Stomach smooth muscle (tissue), 2 donors: ENCODE measurements around the gene ZNF175.
"Not testable (repeated sequence)": the region's sequence is repeated elsewhere in the genome, so short reads cannot be mapped to it uniquely, and the experiment has no call there.

Source experiments
- H3K27ac ChIP-seq: one replicate; pipeline ENCODE4 v1.7.0; 2013; ENCODE audit warnings: mild to moderate bottlenecking, low read length, inconsistent platforms
- H3K27me3 ChIP-seq, 2 donors: one replicate each; pipeline ENCODE4 v1.7.0; 2013; ENCODE audit warnings: low read length in 2 of 2; ENCODE audit not compliant: insufficient read depth in 2 of 2, control insufficient read depth in 1 of 2
- H3K36me3 ChIP-seq, 2 donors: one replicate each; pipeline ENCODE4 v1.7.0; 2013; ENCODE audit warnings: low read length in 2 of 2; ENCODE audit not compliant: control insufficient read depth in 2 of 2, insufficient read depth in 2 of 2
- H3K4me1 ChIP-seq: one replicate; pipeline ENCODE4 v1.7.0; 2013; ENCODE audit warnings: low read length; ENCODE audit not compliant: control insufficient read depth, insufficient read depth
- H3K4me3 ChIP-seq, 2 donors: one replicate each; pipeline ENCODE4 v1.7.0; 2013; ENCODE audit warnings: low read length in 2 of 2
- H3K9ac ChIP-seq, 2 donors: one replicate each; pipeline ENCODE4 v1.7.0; 2013; ENCODE audit warnings: low read length in 2 of 2, mild to moderate bottlenecking in 1 of 2
- H3K9me3 ChIP-seq, 2 donors: one replicate each; pipeline ENCODE4 v1.7.0; 2013; ENCODE audit warnings: low read length in 2 of 2; ENCODE audit not compliant: control insufficient read depth in 2 of 2
- donor health status: healthy.
- donor health status: Pancreatic carcinoma.

ZNF175 gene

DNA sequence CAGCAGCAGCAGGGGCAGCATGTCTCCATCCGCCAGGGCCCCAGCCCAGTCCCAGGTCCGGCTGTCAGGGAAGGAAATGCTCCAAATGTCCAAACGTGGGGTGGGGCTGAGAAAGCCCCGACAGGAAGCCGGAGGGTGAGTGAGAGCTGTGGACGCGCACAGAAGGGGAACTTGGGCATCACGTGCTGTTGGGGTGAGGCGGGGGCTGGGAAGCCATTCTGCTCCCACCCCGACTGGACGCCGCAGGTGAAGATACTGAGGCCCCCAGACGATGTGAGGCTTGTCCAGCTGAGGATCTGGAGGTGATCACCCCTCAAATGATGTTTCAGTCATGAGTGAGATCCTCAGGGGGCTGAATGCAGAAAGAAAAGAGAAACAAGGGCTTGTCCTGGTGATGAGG, 59.2 kb downstream of the ZNF175 start, which contains the start of gene SIGLEC5:
Gene SIGLEC5 (minus strand): TSS at position 87 of the 400 bp plus-strand sequence. CDS start 66 bp downstream, at position 21.
- H3K36me3 ChIP-seq, H3K27me3 ChIP-seq, H3K4me1 ChIP-seq, H3K9me3 ChIP-seq, H3K4me3 ChIP-seq, H3K27ac ChIP-seq, H3K9ac ChIP-seq: not testable (repeated sequence)

DNA sequence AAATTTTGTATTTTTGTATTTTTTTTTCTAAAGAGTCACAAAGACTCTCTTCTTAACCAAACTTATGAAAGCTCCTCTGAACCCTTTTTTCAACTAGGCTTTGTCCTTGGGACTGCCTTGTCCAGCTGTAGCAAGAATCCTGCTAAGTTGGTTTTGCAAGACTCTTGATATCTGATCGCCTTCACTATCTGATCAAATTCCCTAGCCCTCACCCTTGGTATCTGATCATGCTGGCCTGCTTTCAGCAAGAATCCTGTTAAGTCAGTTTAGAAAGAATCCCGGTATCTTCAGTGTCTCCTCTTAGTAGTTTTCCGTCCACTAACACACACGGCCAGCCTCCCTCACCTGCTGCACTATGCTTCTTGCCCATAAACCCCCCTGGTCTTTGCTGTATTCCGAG, 61.0 kb downstream of the ZNF175 start:
- Histone ChIP-seq H3K36me3 (no peaks in the 10 kb centered on the region), H3K27ac (no peak overlapping the region), H3K9ac (no peak overlapping the region), H3K4me3 (no peak overlapping the region), H3K4me1 (no peaks in the 10 kb centered on the region), H3K27me3 (peaks cover 0 to 2% of the 10 kb centered on the region in 2 donors), H3K9me3 (peaks cover 0 to 6% of the 10 kb centered on the region in 2 donors)

DNA sequence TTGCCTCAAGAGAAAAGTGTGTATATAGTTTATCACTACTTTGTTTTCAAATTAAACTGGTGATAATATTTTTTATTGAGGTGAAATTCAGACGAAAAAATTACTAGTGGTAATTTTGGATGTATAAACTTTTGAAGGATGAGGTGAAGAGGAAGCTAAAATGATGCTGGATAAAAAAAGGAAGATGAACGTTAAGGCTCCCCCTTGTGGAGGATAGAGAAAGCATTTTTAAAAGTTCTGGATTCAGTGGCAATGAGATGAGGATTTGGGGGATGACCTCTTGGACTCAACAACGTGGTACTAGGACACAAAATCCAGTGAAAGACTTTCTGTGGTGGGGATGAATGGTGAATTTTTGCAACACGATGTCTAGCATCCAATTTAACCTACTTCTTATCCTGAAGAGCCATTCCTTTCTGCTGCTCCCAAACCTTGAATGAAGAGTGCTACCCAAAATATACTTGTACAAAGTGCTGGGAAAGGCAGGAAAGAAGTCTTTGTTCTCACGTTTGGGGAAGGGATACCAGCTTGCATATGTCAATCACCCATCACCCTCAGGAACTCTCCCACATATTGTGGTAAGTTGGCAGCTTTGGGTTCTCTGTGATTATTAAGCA, 66.4 kb downstream of the ZNF175 start:
- Histone ChIP-seq H3K4me3 (no peak overlapping the region), H3K9me3 (peaks cover 0 to 6% of the 10 kb centered on the region in 2 donors), H3K36me3 (no peaks in the 10 kb centered on the region), H3K27me3 (no peaks in the 10 kb centered on the region), H3K27ac (no peak overlapping the region), H3K9ac (no peak overlapping the region), H3K4me1 (no peaks in the 10 kb centered on the region)

DNA sequence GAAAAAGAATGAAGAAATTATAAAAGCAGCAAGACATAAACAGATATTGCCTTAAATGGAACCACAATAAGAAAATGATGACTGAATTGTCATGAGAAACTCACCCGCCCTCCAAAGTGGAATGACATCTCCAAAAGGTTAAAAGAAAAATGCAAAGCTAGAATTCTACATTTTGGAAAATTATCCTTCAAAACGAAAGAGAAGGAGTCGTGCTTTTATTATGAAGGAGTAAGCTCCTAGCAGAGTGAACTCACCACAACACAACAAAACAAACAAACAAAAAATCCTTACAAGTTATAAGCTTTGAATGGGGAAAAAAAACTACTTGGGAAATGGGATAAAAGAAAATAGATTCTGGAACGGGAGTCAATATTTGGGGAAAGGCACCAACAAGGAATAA, 68.8 kb downstream of the ZNF175 start:
- Histone ChIP-seq H3K27me3 (no peaks in the 10 kb centered on the region), H3K36me3 (no peaks in the 10 kb centered on the region), H3K4me1 (no peaks in the 10 kb centered on the region), H3K4me3 (no peak overlapping the region), H3K9me3 (peaks cover 0 to 6% of the 10 kb centered on the region in 2 donors), H3K27ac (no peak overlapping the region), H3K9ac (no peak overlapping the region)

DNA sequence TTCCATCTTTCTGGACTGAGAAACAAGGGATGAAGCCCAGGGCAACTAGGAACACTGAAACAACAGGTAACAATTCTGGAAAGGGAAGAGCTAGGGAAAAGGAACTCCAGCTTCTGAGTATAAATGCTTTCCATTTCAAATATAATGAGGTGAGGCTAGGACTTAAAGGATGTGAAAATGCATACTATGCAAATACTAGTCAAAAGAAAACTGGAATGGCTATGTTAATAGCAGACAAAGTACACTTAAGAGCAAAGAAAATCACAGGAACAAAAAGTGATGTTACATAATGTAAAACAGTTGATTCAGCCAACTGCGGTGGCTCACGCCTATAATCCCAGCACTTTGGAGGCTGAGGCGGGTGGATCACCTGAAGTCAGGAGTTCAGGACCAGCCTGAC, 69.3 kb downstream of the ZNF175 start:
- H3K27ac ChIP-seq: no peak overlapping the region
- no peaks in the 10 kb centered on the region for H3K36me3 ChIP-seq
- H3K9me3 ChIP-seq: peaks cover 0 to 6% of the 10 kb centered on the region in 2 donors
- H3K27me3 ChIP-seq: no peaks in the 10 kb centered on the region
- H3K4me3 ChIP-seq: no peak overlapping the region
- no peak overlapping the region for H3K9ac ChIP-seq
- H3K4me1 ChIP-seq: no peaks in the 10 kb centered on the region

GRCh38 chr19:51641648-51642047, 70.6 kb downstream of the ZNF175 start:
- Histone ChIP-seq H3K4me1 (no peaks in the 10 kb centered on the region), H3K9me3 (peaks cover 0 to 5% of the 10 kb centered on the region in 2 donors), H3K9ac (no peak overlapping the region), H3K4me3 (no peak overlapping the region), H3K27ac (no peak overlapping the region), H3K27me3 (no peaks in the 10 kb centered on the region), H3K36me3 (no peaks in the 10 kb centered on the region)
